Myocyte (in vitro differentiated cells): ENCODE results near the gene MAPK13. TPM values are rescaled to one million over a fixed set of nuclear protein-coding genes. Genes with fewer than 3 reads are reported as not detected.
"Not testable (repeated sequence)": the region's sequence is repeated elsewhere in the genome, so short reads cannot be mapped to it uniquely, and the experiment has no call there.

Source experiments
- DNase-seq: peaks from one replicate; pipeline ENCODE4 v3.0.0-alpha.2; 2012; ENCODE audit warnings: low read depth
- polyA plus RNA-seq: library from polyadenylated mRNA; unstranded; fragments of >200 nt; gene quantifications from one replicate; pipeline ENCODE4 v1.2.1, GENCODE V29; 2012; ENCODE audit warnings: missing spikeins
- total RNA-seq: library from RNA; depleted of rRNA; stranded (reverse); fragments of >200 nt; gene quantifications from 2 replicates; pipeline ENCODE4 v1.2.3, GENCODE V29; 2014

The MAPK13 gene
- 0.62 and 0.80 TPM in 2 replicates for total RNA-seq
- polyA plus RNA-seq: 0.96 TPM

GRCh38 chr6:36129941-36130666, at the start of gene MAPK13:
TSS of gene MAPK13 (plus strand) at chr6:36130513. CDS start at chr6:36130583, 70 bp downstream.
- DNase-seq: no peak

GRCh38 chr6:36082318-36082717, 48.0 kb upstream of the MAPK13 start:
- DNase-seq: no peak

GRCh38 chr6:36083446-36083845, 46.9 kb upstream of the MAPK13 start:
- DNase-seq: no peak

- DNase-seq: not testable (repeated sequence)
Observed at GRCh38 chr6:36088204-36088603, 42.1 kb upstream of the MAPK13 start.

GRCh38 chr6:36089048-36089447, 41.3 kb upstream of the MAPK13 start:
- no peak for DNase-seq

GRCh38 chr6:36094238-36094637, 36.1 kb upstream of the MAPK13 start:
- no peak for DNase-seq

GRCh38 chr6:36094753-36095496, 35.4 kb upstream of the MAPK13 start:
- DNase-seq: peak; percentile 78

GRCh38 chr6:36095497-36096391, 34.6 kb upstream of the MAPK13 start:
- DNase-seq: no peak

- DNase-seq: no peak
Observed at GRCh38 chr6:36098253-36098919, 31.9 kb upstream of the MAPK13 start.

GRCh38 chr6:36098920-36099647, 31.2 kb upstream of the MAPK13 start:
- DNase-seq: peak; percentile 32

GRCh38 chr6:36099869-36100483, 30.3 kb upstream of the MAPK13 start:
- no peak for DNase-seq

GRCh38 chr6:36101691-36102090, 28.6 kb upstream of the MAPK13 start:
- DNase-seq: no peak

- DNase-seq: no peak
Observed at GRCh38 chr6:36102853-36103252, 27.5 kb upstream of the MAPK13 start.

GRCh38 chr6:36104836-36105235, 25.5 kb upstream of the MAPK13 start:
- DNase-seq: no peak

GRCh38 chr6:36109092-36109491, 21.2 kb upstream of the MAPK13 start:
- peak; percentile 48 for DNase-seq

GRCh38 chr6:36110050-36110449, 20.3 kb upstream of the MAPK13 start:
- DNase-seq: no peak

- peak; percentile 62 for DNase-seq
Observed at GRCh38 chr6:36110863-36111262, 19.4 kb upstream of the MAPK13 start.

GRCh38 chr6:36111526-36111925, 18.8 kb upstream of the MAPK13 start:
- DNase-seq: peak; percentile 88

GRCh38 chr6:36113049-36113448, 17.3 kb upstream of the MAPK13 start:
- no peak for DNase-seq

GRCh38 chr6:36113703-36114102, 16.6 kb upstream of the MAPK13 start:
- peak; percentile 53 for DNase-seq
